Osteoblast (primary cell): ENCODE results near the gene LEP. TPM values are rescaled to one million over a fixed set of nuclear protein-coding genes. Genes with fewer than 3 reads are reported as not detected.
"Not testable (repeated sequence)": the region's sequence is repeated elsewhere in the genome, so short reads cannot be mapped to it uniquely, and the experiment has no call there.

ENCODE experiments used
- DNase-seq: peaks from one replicate; pipeline ENCODE4 v3.0.0; 2011; ENCODE audit warnings: low spot score, mixed read lengths; ENCODE audit not compliant: insufficient read length; ENCODE audit errors: missing footprints
- H2AFZ ChIP-seq: 2 replicates; pipeline ENCODE4 v1.6.0; 2011; ENCODE audit warnings: mild to moderate bottlenecking, low read length
- H3K27ac ChIP-seq: 2 replicates; pipeline ENCODE4 v1.5.1; 2011; ENCODE audit warnings: mild to moderate bottlenecking, low read depth, low read length, moderate library complexity
- H3K27me3 ChIP-seq: 2 replicates; pipeline ENCODE4 v1.6.0; 2012; ENCODE audit warnings: mild to moderate bottlenecking, control low read depth, inconsistent platforms, low read length, moderate library complexity; ENCODE audit not compliant: insufficient read depth
- H3K36me3 ChIP-seq: 2 replicates; pipeline ENCODE4 v1.5.1; 2011; ENCODE audit warnings: mild to moderate bottlenecking, low read length, control low read depth, moderate library complexity; ENCODE audit not compliant: insufficient read depth
- H3K4me1 ChIP-seq: 2 replicates; pipeline ENCODE4 v1.5.1; 2011; ENCODE audit warnings: mild to moderate bottlenecking, low read length, control low read depth, moderate library complexity; ENCODE audit not compliant: insufficient read depth
- H3K4me2 ChIP-seq: 2 replicates; pipeline ENCODE4 v1.6.0; 2011; ENCODE audit warnings: mild to moderate bottlenecking, low read length; ENCODE audit not compliant: insufficient read depth
- H3K4me3 ChIP-seq: fragments of 200-600 bp; sonication (generic); 3 replicates; pipeline ENCODE4 v1.5.1; 2012; ENCODE audit warnings: mild to moderate bottlenecking, low read length, inconsistent platforms; ENCODE audit not compliant: insufficient read depth
- H3K79me2 ChIP-seq: 2 replicates; pipeline ENCODE4 v1.6.0; 2012; ENCODE audit warnings: mild to moderate bottlenecking, low read length, control low read depth, inconsistent platforms; ENCODE audit not compliant: insufficient read depth
- H3K9me3 ChIP-seq: 2 replicates; pipeline ENCODE4 v1.5.1; 2011; ENCODE audit warnings: low read depth, low read length, control low read depth
- H4K20me1 ChIP-seq: 2 replicates; pipeline ENCODE4 v1.6.0; 2012; ENCODE audit warnings: mild to moderate bottlenecking, low read length, control low read depth; ENCODE audit not compliant: insufficient read depth
- CTCF ChIP-seq: IDR thresholded peaks from 2 replicates; pipeline ENCODE4 v1.5.1; 2011; ENCODE audit warnings: mild to moderate bottlenecking, low read depth, low read length, moderate library complexity; ENCODE audit errors: extremely low read depth
- total RNA-seq: library from RNA; depleted of rRNA; stranded (reverse); fragments of >200 nt; gene quantifications from 2 replicates; pipeline ENCODE4 v1.2.3, GENCODE V29; 2012

LEP gene
- total RNA-seq, 1 donor, result 0.36 TPM

GRCh38 chr7:128234476-128235026 is 6.5 kb upstream of the LEP start:
- H3K27ac ChIP-seq, result no peak overlapping the region

GRCh38 chr7:128235471-128235870 is 5.6 kb upstream of the LEP start:
- no peak for TF ChIP-seq CTCF
- Histone ChIP-seq H4K20me1 (no peaks in the 10 kb centered on the region), H3K9me3 (peaks cover 3% of the 10 kb centered on the region), H3K36me3 (no peaks in the 10 kb centered on the region), H3K27ac (no peak overlapping the region), H3K4me2 (no peak overlapping the region), H3K27me3 (peaks cover 5% of the 10 kb centered on the region), H3K4me1 (peaks cover 5% of the 10 kb centered on the region), H3K79me2 (no peaks in the 10 kb centered on the region), H2AFZ (no peak overlapping the region), H3K4me3 (no peak overlapping the region)
- DNase-seq, result no peak

More at GRCh38 chr7:128234476-128235026, 6.5 kb upstream of the LEP start:
- no peaks in the 10 kb centered on the region for H3K79me2 ChIP-seq
- no peak for TF ChIP-seq CTCF
- no peaks in the 10 kb centered on the region for H4K20me1 ChIP-seq
- H3K9me3 ChIP-seq, result no peaks in the 10 kb centered on the region
- H3K4me2 ChIP-seq, result no peak overlapping the region
- no peak overlapping the region for H3K4me3 ChIP-seq
- peaks cover 5% of the 10 kb centered on the region for H3K4me1 ChIP-seq
- no peak for DNase-seq
- H3K27me3 ChIP-seq, result no peaks in the 10 kb centered on the region
- no peak overlapping the region for H2AFZ ChIP-seq
- no peaks in the 10 kb centered on the region for H3K36me3 ChIP-seq

GRCh38 chr7:128236924-128237586 is 4.0 kb upstream of the LEP start:
- no peak overlapping the region for H3K4me3 ChIP-seq
- H3K9me3 ChIP-seq, result peaks cover 3% of the 10 kb centered on the region
- H3K27me3 ChIP-seq, result peaks cover 20% of the 10 kb centered on the region
- H3K79me2 ChIP-seq, result no peaks in the 10 kb centered on the region
- H3K36me3 ChIP-seq, result no peaks in the 10 kb centered on the region
- H3K27ac ChIP-seq, result peak overlapping the region; percentile 45
- H3K4me1 ChIP-seq, result peaks cover 5% of the 10 kb centered on the region
- no peak for TF ChIP-seq CTCF
- DNase-seq, result peak; percentile 92
- peak overlapping the region; percentile 36 for H2AFZ ChIP-seq
- no peaks in the 10 kb centered on the region for H4K20me1 ChIP-seq
- no peak overlapping the region for H3K4me2 ChIP-seq

- not testable (repeated sequence) for H3K79me2 ChIP-seq, H3K9me3 ChIP-seq, DNase-seq, H3K4me1 ChIP-seq, H3K4me2 ChIP-seq, H4K20me1 ChIP-seq, H3K36me3 ChIP-seq, H3K4me3 ChIP-seq, H2AFZ ChIP-seq, H3K27ac ChIP-seq
- peaks cover 30% of the 10 kb centered on the region for H3K27me3 ChIP-seq
These were observed 1.9 kb upstream of the LEP start for GRCh38 chr7:128239146-128239545.
